Spleen (tissue), 7 donors: ENCODE results near the gene MROH7.

Source experiments
- POLR2A ChIP-seq, 3 donors: fragments of 450-650 bp; IDR thresholded peaks; one replicate each; pipeline ENCODE4 v1.5.1; 2017; ENCODE audit warnings: antibody characterized with exemption in 3 of 3, mild to moderate bottlenecking in 1 of 3
- POLR2AphosphoS5 ChIP-seq, 3 donors: sonication (generic); formaldehyde crosslinking; IDR thresholded peaks; one replicate each; pipeline ENCODE4 v1.5.1; 2017; ENCODE audit warnings: antibody characterized with exemption in 3 of 3
- TF ChIP-seq, protein P1 (sequence below), 11 experiments: fragments of 200-600 bp in 7 of 11; fragments of 450-650 bp in 4 of 11; sonication (generic) in 4 of 11; IDR thresholded peaks in 8 of 11; conservative IDR thresholded peaks in 3 of 11; 1 replicate in 7 of 11; 2 replicates in 4 of 11; pipeline versions ENCODE4 v1.4.0 to v1.8.0; 2016 to 2021; ENCODE audit warnings: antibody characterized with exemption in 11 of 11, inconsistent platforms in 4 of 11, mild to moderate bottlenecking in 1 of 11
- donor health status: DM: no; HTN: no; CAD: no; lungs with moderate emphysema.
- donor health status: DM: no; HTN: no; CAD: no.
- donor health status: DM: no; HTN: no; CAD: no.

DNA sequence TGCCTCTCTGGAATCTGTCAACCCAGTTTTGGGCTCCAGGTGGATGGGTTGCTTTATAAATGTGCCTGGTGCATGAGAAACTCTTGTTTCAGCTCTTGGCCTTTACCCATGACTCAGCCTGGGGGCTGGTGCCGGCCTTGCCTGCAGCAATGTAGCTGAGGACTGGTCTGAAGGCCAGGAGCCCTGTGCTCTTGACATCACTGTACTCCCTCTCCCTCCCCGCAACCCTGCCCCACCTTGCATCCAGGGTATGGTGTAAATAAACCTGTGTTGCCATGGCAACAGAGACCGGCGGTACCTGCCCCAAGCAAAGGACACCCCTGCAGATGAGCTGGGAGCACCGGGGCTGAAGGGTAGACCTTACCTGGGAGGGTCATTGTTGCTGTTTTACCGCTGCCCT is 31.5 kb upstream of the MROH7 start:
- TF ChIP-seq, protein P1, sequence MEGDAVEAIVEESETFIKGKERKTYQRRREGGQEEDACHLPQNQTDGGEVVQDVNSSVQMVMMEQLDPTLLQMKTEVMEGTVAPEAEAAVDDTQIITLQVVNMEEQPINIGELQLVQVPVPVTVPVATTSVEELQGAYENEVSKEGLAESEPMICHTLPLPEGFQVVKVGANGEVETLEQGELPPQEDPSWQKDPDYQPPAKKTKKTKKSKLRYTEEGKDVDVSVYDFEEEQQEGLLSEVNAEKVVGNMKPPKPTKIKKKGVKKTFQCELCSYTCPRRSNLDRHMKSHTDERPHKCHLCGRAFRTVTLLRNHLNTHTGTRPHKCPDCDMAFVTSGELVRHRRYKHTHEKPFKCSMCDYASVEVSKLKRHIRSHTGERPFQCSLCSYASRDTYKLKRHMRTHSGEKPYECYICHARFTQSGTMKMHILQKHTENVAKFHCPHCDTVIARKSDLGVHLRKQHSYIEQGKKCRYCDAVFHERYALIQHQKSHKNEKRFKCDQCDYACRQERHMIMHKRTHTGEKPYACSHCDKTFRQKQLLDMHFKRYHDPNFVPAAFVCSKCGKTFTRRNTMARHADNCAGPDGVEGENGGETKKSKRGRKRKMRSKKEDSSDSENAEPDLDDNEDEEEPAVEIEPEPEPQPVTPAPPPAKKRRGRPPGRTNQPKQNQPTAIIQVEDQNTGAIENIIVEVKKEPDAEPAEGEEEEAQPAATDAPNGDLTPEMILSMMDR (IDR thresholded peaks at IDR 0.05 in 8 of 11, conservative IDR thresholded peaks at IDR 0.05 in 3 of 11): no peak
- TF ChIP-seq POLR2A (IDR thresholded peaks at IDR 0.05) (no peak), POLR2AphosphoS5 (IDR thresholded peaks at IDR 0.05) (no peak)
